Measurements from ENCODE around the gene SEMA3E.

DNA sequence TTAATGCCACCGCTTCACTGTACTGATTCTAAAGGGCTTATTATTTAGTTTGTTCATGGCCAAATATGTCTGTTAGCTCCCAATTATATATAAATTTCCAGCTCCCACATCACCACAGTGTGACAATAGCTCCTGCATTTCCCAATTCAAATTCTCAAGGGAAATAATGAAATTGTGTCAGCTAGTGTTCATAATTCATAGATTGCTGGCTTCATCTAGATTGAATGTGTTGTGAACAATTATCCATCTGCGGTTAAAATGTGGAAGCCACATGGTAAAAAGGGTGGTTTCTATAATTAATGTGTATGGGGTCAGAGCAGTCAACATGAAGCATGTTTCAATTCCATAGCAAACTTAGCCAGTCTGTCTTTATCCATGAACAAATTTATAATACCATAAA is 154.3 kb downstream of the SEMA3E start:
- TF ChIP-seq, protein P1, sequence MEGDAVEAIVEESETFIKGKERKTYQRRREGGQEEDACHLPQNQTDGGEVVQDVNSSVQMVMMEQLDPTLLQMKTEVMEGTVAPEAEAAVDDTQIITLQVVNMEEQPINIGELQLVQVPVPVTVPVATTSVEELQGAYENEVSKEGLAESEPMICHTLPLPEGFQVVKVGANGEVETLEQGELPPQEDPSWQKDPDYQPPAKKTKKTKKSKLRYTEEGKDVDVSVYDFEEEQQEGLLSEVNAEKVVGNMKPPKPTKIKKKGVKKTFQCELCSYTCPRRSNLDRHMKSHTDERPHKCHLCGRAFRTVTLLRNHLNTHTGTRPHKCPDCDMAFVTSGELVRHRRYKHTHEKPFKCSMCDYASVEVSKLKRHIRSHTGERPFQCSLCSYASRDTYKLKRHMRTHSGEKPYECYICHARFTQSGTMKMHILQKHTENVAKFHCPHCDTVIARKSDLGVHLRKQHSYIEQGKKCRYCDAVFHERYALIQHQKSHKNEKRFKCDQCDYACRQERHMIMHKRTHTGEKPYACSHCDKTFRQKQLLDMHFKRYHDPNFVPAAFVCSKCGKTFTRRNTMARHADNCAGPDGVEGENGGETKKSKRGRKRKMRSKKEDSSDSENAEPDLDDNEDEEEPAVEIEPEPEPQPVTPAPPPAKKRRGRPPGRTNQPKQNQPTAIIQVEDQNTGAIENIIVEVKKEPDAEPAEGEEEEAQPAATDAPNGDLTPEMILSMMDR (conservative IDR thresholded peaks at IDR 0.05; ENCODE audit: low read depth, low read length): no peak
- TF ChIP-seq EZH2phosphoT487 (IDR thresholded peaks at IDR 0.05; ENCODE audit: borderline replicate concordance, low read length): no peak

Data from PC-3 (cell line).